ENCODE measurements around the gene KLRK1. TPM values are rescaled to one million over a fixed set of nuclear protein-coding genes. Genes with fewer than 3 reads are reported as not detected.
"Not testable (repeated sequence)": the region's sequence is repeated elsewhere in the genome, so short reads cannot be mapped to it uniquely, and the experiment has no call there.

KLRK1 gene
- total and polyA plus RNA-seq, 4 experiments from 2014 or later: 1.3 to 1.9 (median 1.4) TPM

DNA sequence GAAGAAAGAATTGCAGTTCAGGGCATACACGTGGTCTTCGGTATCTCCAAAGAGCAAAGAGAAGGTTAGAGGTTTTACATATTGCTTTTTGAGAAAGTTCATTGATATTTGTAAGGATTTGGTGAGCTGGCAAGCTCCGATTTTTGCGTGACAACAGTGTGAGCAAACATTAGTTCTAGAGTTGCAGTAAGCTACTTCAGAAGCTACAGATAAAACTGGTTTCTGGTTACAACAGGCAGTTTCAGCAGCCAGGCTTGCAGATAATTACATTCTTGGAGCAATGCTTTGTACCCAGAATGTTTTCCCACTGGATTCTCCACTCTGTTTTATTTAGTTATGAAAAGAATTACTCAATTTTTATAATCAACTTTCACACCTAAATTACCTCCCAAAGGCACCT, 28.2 kb downstream of the KLRK1 start:
- Mint-ChIP-seq H3K27me3 (peaks cover 0 to 6% of the 10 kb centered on the region in 2 donors), H3K4me3 (no peak overlapping the region), H3K4me1 (peaks cover 1 to 7% (median 5%) of the 10 kb centered on the region in 4 donors), H3K36me3 (no peaks in the 10 kb centered on the region), H3K27ac (peak overlapping the region in 1 of 7 donors; percentile 5), H3K9me3 (no peaks in the 10 kb centered on the region)
- Histone ChIP-seq H3K36me3 (ENCODE audit: insufficient read depth, low read length) (no peaks in the 10 kb centered on the region), H3K4me3 (ENCODE audit: low read length in 2 of 2) (no peak overlapping the region), H3K4me1 (ENCODE audit: insufficient read depth, low read length) (peaks cover 16% of the 10 kb centered on the region), H3K27me3 (ENCODE audit: insufficient read depth, low read length) (no peaks in the 10 kb centered on the region), H3K27ac (ENCODE audit: low read depth, low read length) (no peak overlapping the region), H3K9me3 (ENCODE audit: control insufficient read depth in 1 of 2, low read length in 2 of 2) (no peaks in the 10 kb centered on the region)
- DNase-seq: no peak
- intact Hi-C loops (cut with micrococcal nuclease): no loop called here
- POLR2A ChIA-PET (ENCODE audit: partially characterized antibody): no interaction called here
- CTCF ChIA-PET (ENCODE audit: partially characterized antibody): no interaction called here

DNA sequence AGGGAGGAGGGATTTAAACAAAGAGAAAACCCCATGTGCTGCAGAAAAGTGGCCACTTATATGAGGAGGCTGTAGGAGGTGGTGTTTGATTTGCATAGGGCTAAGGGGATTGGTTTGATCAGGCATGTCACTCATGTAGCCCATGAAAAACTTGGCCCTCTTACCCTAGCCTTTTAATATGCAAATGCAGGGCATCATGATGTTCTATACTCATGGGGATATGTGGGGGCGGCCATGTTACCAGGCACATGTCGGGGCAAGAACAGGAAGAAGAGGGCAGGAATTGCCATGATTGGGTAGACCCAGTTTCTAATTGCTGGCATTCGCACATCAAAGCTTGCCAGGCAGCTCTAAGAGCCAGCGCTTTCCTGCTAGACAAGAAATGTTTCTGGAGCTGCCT, 28.8 kb downstream of the KLRK1 start:
- Histone ChIP-seq H3K36me3 (ENCODE audit: insufficient read depth, low read length) (no peaks in the 10 kb centered on the region), H3K4me1 (ENCODE audit: insufficient read depth, low read length) (peaks cover 16% of the 10 kb centered on the region), H3K9me3 (ENCODE audit: control insufficient read depth in 1 of 2, low read length in 2 of 2) (no peaks in the 10 kb centered on the region), H3K27ac (ENCODE audit: low read depth, low read length) (no peak overlapping the region), H3K4me3 (ENCODE audit: low read length in 2 of 2) (no peak overlapping the region), H3K27me3 (ENCODE audit: insufficient read depth, low read length) (no peaks in the 10 kb centered on the region)
- POLR2A ChIA-PET (ENCODE audit: partially characterized antibody): no interaction called here
- Mint-ChIP-seq H3K36me3 (no peaks in the 10 kb centered on the region), H3K4me1 (peaks cover 1 to 7% (median 5%) of the 10 kb centered on the region in 4 donors), H3K4me3 (no peak overlapping the region), H3K27me3 (peaks cover 2 to 7% of the 10 kb centered on the region in 2 donors), H3K27ac (peak overlapping the region in 1 of 7 donors; percentile 43), H3K9me3 (no peaks in the 10 kb centered on the region)
- CTCF ChIA-PET (ENCODE audit: partially characterized antibody): no interaction called here
- DNase-seq: no peak
- intact Hi-C loops (cut with micrococcal nuclease): no loop called here

DNA sequence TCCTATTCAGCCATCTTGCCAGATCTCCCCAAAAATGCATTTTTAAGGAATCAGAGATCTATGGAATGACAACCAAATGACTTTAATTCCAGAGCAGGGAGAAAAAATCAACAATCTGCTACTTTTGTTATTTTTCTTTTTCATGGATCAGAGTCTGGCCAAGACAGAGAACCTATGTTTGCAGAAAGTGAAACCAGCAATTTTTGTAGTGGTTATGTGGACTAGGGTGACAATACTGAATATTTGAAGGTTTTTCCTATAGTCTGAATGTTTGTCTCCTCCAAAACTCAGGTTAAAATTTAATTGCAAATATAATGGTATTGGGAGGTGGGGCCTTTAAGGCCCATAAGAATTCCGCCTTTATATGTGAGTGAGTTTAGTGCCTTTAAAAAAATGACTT, 30.9 kb downstream of the KLRK1 start:
- Histone ChIP-seq H3K27ac (ENCODE audit: low read depth, low read length) (no peak overlapping the region), H3K4me3 (ENCODE audit: low read length in 2 of 2) (no peak overlapping the region), H3K9me3 (ENCODE audit: control insufficient read depth in 1 of 2, low read length in 2 of 2) (no peaks in the 10 kb centered on the region), H3K36me3 (ENCODE audit: insufficient read depth, low read length) (no peaks in the 10 kb centered on the region), H3K4me1 (ENCODE audit: insufficient read depth, low read length) (peaks cover 2% of the 10 kb centered on the region), H3K27me3 (ENCODE audit: insufficient read depth, low read length) (no peaks in the 10 kb centered on the region)
- peaks cover 9 to 15% of the 10 kb centered on the region in 2 donors for H3K27me3 Mint-ChIP-seq
- CTCF ChIA-PET (ENCODE audit: partially characterized antibody): no interaction called here
- H3K4me1 Mint-ChIP-seq: peaks cover 1 to 7% (median 5%) of the 10 kb centered on the region in 4 donors
- H3K27ac Mint-ChIP-seq: no peak overlapping the region
- no peak overlapping the region for H3K4me3 Mint-ChIP-seq
- H3K36me3 Mint-ChIP-seq: no peaks in the 10 kb centered on the region
- H3K9me3 Mint-ChIP-seq: no peaks in the 10 kb centered on the region
- DNase-seq: no peak
- intact Hi-C loops (cut with micrococcal nuclease): no loop called here
- POLR2A ChIA-PET (ENCODE audit: partially characterized antibody): no interaction called here

DNA sequence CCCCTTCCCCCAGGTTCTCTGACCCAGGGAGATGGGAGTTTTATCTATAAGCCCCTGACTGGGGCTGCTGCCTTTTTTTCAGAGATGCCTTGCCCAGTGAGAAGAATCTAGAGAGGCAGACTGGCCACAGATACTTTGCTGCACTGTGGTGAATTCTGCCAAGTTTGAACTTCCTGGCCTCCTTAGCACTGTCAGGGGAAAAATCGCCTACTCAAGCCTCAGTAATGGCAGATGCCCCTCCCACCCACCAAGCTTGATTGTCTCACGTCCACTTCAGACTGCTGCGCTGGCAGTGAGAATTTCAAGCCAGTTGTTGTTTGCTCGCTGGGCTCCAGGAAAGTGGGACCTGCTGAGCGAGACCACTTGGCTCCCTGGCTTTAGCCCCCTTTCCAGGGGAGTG, 31.7 kb downstream of the KLRK1 start:
- H3K4me3 ChIP-seq (ENCODE audit: low read length in 2 of 2): no peak overlapping the region
- ChIA-PET POLR2A (ENCODE audit: partially characterized antibody) (no interaction called here), CTCF (ENCODE audit: partially characterized antibody) (interaction anchor here (0.8 kb wide), 1 partner anchor 58 kb away, joined by 3 read pairs; no protein-coding TSS in a partner anchor)
- no peaks in the 10 kb centered on the region for H3K9me3 ChIP-seq (ENCODE audit: control insufficient read depth in 1 of 2, low read length in 2 of 2)
- peaks cover 10 to 17% of the 10 kb centered on the region in 2 donors for H3K27me3 Mint-ChIP-seq
- intact Hi-C loops (cut with micrococcal nuclease): no loop called here
- no peaks in the 10 kb centered on the region for H3K4me1 ChIP-seq (ENCODE audit: insufficient read depth, low read length)
- H3K27ac ChIP-seq (ENCODE audit: low read depth, low read length): no peak overlapping the region
- H3K4me1 Mint-ChIP-seq: peaks cover 1 to 7% (median 5%) of the 10 kb centered on the region in 4 donors
- no peak overlapping the region for H3K4me3 Mint-ChIP-seq
- H3K36me3 Mint-ChIP-seq: no peaks in the 10 kb centered on the region
- DNase-seq: no peak
- no peak overlapping the region for H3K27ac Mint-ChIP-seq
- H3K27me3 ChIP-seq (ENCODE audit: insufficient read depth, low read length): no peaks in the 10 kb centered on the region
- no peaks in the 10 kb centered on the region for H3K36me3 ChIP-seq (ENCODE audit: insufficient read depth, low read length)
- peaks cover 0 to 1% (median 0%) of the 10 kb centered on the region in 8 donors for H3K9me3 Mint-ChIP-seq

DNA sequence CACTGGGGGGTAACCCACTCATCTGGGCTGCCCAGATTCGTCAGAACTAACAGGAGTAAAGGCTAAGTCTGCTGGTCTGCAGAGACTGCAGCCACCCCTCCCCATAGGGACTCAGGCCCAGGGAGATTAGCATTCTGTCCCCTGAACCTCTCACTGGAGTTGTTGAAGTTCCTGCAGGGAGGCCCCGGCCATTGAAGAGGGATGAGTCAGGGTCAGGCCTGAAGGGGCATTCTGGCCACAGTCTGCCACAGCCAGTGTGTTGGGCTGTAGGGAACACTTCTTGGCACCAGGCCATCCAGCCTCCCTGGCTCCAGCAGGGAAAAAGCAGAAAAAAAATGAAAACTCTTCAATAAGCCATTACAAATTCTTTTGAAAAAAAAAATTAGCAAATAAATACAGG, 35.3 kb downstream of the KLRK1 start:
- H3K4me1 Mint-ChIP-seq: no peaks in the 10 kb centered on the region
- H3K9me3 Mint-ChIP-seq: peaks cover 0 to 15% (median 3%) of the 10 kb centered on the region in 8 donors
- H3K27me3 Mint-ChIP-seq: peaks cover 28 to 39% of the 10 kb centered on the region in 2 donors
- H3K4me3 Mint-ChIP-seq: no peak overlapping the region
- POLR2A ChIA-PET (ENCODE audit: partially characterized antibody): no interaction called here
- no peaks in the 10 kb centered on the region for H3K36me3 ChIP-seq (ENCODE audit: insufficient read depth, low read length)
- H3K4me1 ChIP-seq (ENCODE audit: insufficient read depth, low read length): no peaks in the 10 kb centered on the region
- no peak overlapping the region for H3K27ac Mint-ChIP-seq
- no peaks in the 10 kb centered on the region for H3K27me3 ChIP-seq (ENCODE audit: insufficient read depth, low read length)
- DNase-seq: no peak
- intact Hi-C loops (cut with micrococcal nuclease): no loop called here
- no peaks in the 10 kb centered on the region for H3K36me3 Mint-ChIP-seq
- H3K9me3 ChIP-seq (ENCODE audit: control insufficient read depth in 1 of 2, low read length in 2 of 2): no peaks in the 10 kb centered on the region
- no peak overlapping the region for H3K27ac ChIP-seq (ENCODE audit: low read depth, low read length)
- CTCF ChIA-PET (ENCODE audit: partially characterized antibody): no interaction called here
- H3K4me3 ChIP-seq (ENCODE audit: low read length in 2 of 2): no peak overlapping the region

DNA sequence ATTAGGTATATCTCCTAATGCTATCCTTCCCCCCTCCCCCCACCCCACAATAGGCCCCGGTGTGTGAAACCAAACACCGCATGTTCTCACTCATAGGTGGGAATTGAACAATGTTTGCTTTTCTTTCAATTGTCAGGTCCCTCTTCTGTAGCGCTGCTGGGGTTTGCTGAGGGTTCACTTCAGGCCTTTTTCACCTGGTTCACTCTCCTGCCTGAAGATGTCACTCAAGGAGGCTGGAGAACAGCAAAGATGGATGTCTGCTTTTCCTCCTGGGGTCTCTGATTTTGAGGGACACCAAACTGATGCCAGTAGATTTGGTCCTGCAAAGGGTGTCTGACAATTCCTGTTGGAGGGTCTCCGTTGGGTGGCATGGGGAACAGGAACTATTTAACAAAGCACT, 35.8 kb downstream of the KLRK1 start:
- intact Hi-C loops (cut with micrococcal nuclease): no loop called here
- ChIA-PET CTCF (ENCODE audit: partially characterized antibody) (no interaction called here), POLR2A (ENCODE audit: partially characterized antibody) (no interaction called here)
- H3K27me3 ChIP-seq (ENCODE audit: insufficient read depth, low read length): no peaks in the 10 kb centered on the region
- no peaks in the 10 kb centered on the region for H3K9me3 ChIP-seq (ENCODE audit: control insufficient read depth in 1 of 2, low read length in 2 of 2)
- Mint-ChIP-seq H3K27me3 (peaks cover 28 to 39% of the 10 kb centered on the region in 2 donors), H3K4me3 (no peak overlapping the region), H3K4me1 (no peaks in the 10 kb centered on the region), H3K9me3 (peaks cover 0 to 15% (median 3%) of the 10 kb centered on the region in 8 donors), H3K27ac (no peak overlapping the region), H3K36me3 (no peaks in the 10 kb centered on the region)
- no peak overlapping the region for H3K4me3 ChIP-seq (ENCODE audit: low read length in 2 of 2)
- no peaks in the 10 kb centered on the region for H3K4me1 ChIP-seq (ENCODE audit: insufficient read depth, low read length)
- no peak overlapping the region for H3K27ac ChIP-seq (ENCODE audit: low read depth, low read length)
- no peak for DNase-seq
- no peaks in the 10 kb centered on the region for H3K36me3 ChIP-seq (ENCODE audit: insufficient read depth, low read length)

DNA sequence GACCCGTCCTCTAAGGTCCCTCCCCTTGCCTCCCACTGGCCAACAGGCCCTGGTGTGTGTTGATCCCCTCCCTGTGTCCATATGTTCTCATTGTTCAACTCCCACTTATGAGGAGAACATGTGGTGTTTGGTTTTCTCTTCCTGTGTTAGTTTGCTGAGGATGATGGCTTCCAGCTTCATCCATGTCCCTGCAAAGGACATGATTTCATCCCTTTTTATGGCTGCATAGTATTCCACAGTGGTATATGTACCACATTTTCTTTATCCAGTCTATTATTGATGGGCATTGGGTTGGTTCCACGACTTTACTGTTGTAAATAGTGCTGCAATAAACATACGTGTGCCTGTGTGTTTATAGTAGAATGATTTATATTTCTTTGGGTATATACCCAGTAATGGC, 38.4 kb downstream of the KLRK1 start:
- H3K27me3 ChIP-seq (ENCODE audit: insufficient read depth, low read length): not testable (repeated sequence)

More for the DNA sequence above, 38.4 kb downstream of the KLRK1 start:
- intact Hi-C loops (cut with micrococcal nuclease); H3K36me3 ChIP-seq (ENCODE audit: insufficient read depth, low read length); H3K27ac Mint-ChIP-seq; CTCF ChIA-PET (ENCODE audit: partially characterized antibody); H3K4me3 Mint-ChIP-seq; H3K9me3 ChIP-seq (ENCODE audit: control insufficient read depth in 1 of 2, low read length in 2 of 2); DNase-seq; H3K4me1 Mint-ChIP-seq; H3K4me3 ChIP-seq (ENCODE audit: low read length in 2 of 2); POLR2A ChIA-PET (ENCODE audit: partially characterized antibody); H3K36me3 Mint-ChIP-seq; H3K4me1 ChIP-seq (ENCODE audit: insufficient read depth, low read length); H3K27ac ChIP-seq (ENCODE audit: low read depth, low read length): not testable (repeated sequence)
- H3K9me3 Mint-ChIP-seq: peaks cover 2 to 15% (median 5%) of the 10 kb centered on the region in 8 donors
- H3K27me3 Mint-ChIP-seq: peaks cover 28 to 33% of the 10 kb centered on the region in 2 donors

All from CD4-positive, alpha-beta memory T cell (primary cell).